GM18519 (cell line): Measurements from ENCODE around the gene ARL3.

Experiments
- ATAC-seq: cut with Tn5 transposase; IDR thresholded peaks from one replicate; pipeline ENCODE4 v1.9.1; 2021; ENCODE audit warnings: mild to moderate bottlenecking, moderate library complexity; ENCODE audit not compliant: unreplicated experiment, low FRiP score

The ARL3 gene

DNA sequence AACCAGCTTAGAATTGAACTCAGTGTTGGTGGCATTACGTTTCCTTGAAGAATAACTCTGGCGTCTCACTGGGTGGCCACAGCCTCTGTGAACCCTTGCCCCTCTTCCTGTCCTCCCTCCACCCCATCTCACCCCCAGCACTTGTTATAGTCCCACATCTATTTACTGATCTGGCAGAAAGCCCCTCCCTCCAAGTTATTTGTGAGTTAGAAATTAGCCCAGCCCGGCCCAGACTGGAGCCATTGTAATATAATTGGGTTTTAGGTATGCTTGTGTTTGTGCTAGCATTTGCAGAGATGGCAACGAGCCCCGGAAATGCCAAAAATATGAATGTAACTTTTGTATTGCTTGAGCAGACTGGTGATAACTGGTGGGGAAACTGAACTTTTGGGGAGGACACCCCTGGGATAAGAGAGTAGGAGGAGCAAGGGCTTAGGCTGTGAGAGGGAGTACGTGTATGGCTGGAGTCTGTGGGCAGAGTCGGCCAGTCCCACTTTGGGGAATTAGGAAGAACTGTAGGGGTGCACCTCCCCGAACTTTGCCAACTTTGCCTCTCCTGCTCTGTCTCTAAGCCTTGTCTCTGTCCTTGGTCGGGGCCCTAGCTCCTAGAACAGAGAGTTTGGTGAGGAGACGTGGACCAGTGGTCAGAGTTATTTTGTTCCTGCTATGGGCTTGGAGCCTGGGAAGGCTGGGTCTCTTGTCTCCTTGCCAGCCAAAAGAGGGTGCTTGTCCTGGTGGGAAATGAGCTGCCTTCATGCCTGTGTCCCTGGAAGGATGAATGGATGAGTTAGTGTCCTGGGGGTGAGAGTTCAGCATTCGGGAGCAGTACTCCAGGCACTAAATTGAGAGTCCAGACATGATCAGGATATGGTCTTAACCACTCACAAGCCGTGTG lies 89.2 kb downstream of the ARL3 start:
- ATAC-seq: no peak

DNA sequence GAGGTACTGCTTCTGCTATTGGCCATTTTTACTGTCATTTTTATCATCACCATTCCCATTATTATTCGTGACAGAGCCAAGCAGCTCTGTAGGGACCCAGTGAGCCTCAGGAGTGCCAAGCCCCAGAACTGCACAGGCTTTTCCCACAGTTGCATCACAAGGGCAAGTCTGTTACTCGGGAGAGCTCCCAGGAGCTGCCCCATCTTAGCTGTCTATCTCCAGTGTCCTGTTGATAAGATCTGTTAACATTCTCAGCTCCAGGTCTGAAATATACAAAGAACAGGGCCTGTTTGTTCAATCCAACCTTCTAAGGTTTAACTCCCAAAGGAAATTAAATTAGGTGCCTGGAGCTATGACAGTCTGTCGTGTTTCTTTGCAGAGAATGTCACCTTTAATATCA lies 90.1 kb downstream of the ARL3 start:
- no peak for ATAC-seq
